ENCODE results near the gene CDAN1.

The CDAN1 gene

DNA sequence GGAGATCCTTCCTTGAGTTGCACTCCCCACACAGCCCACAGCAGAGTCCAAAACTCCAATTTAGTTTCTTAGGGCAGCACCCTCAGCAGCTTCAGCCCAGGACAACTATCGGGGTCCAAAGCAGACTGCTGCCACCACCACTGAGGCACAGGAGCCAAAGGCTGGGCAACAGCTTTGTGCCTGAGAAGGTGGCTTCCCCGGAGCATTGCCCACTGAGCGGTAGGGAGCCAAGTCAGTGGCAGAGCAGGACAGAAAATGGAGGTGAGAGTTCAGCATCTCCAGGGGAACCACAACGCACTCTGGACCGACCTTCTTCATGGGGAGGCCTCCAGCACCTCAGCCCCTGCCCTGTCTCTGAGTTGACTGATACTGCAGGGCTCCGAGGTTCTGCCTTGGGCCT is 43.4 kb downstream of the CDAN1 start:
- no peak overlapping the region for H3K4me3 ChIP-seq (ENCODE audit: low read depth, low read length)
- no peak for DNase-seq (ENCODE audit: low read depth)
- TF ChIP-seq, protein P1, sequence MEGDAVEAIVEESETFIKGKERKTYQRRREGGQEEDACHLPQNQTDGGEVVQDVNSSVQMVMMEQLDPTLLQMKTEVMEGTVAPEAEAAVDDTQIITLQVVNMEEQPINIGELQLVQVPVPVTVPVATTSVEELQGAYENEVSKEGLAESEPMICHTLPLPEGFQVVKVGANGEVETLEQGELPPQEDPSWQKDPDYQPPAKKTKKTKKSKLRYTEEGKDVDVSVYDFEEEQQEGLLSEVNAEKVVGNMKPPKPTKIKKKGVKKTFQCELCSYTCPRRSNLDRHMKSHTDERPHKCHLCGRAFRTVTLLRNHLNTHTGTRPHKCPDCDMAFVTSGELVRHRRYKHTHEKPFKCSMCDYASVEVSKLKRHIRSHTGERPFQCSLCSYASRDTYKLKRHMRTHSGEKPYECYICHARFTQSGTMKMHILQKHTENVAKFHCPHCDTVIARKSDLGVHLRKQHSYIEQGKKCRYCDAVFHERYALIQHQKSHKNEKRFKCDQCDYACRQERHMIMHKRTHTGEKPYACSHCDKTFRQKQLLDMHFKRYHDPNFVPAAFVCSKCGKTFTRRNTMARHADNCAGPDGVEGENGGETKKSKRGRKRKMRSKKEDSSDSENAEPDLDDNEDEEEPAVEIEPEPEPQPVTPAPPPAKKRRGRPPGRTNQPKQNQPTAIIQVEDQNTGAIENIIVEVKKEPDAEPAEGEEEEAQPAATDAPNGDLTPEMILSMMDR (IDR thresholded peaks at IDR 0.05; ENCODE audit: control insufficient read depth, extremely low read depth, insufficient read depth), result no peak

DNA sequence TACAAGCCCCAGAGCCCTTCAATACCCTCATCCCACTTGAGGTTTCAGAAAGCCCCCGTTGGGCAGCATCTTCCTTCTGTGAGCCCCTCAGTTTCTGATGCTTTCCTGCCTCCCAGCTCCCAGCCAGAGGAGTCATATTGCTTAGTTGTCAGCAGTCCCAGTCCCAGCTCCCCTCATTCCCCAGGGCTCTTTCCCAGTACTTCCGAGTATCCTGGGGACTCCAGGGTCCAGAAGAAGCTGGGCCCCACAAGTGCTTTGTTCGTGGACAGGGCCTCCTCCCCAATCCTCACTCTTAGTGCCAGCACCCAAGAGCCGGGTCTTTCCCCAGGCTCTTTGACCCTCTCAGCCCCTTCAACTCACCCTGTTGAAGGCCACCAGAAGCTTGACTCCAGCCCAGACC is 43.9 kb downstream of the CDAN1 start:
- DNase-seq (ENCODE audit: low read depth), result no peak
- no peak overlapping the region for H3K4me3 ChIP-seq (ENCODE audit: low read depth, low read length)
- TF ChIP-seq, protein P1 (IDR thresholded peaks at IDR 0.05; ENCODE audit: control insufficient read depth, extremely low read depth, insufficient read depth), result no peak

DNA sequence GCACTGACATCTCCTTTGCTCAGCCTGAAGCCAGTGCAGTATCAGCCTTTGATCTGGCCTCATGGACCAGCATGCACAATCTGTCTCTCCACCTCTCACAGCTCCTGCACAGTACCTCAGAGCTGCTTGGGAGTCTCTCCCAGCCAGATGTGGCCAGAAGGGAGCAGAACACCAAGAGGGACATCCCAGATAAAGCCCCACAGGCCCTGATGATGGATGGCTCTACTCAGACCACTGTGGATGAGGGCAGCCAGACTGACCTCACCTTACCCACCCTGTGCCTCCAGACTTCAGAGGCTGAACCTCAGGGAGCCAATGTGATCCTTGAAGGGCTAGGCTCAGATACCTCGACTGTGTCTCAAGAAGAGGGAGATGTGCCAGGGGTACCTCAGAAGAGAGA is 44.4 kb downstream of the CDAN1 start:
- TF ChIP-seq, protein P1 (IDR thresholded peaks at IDR 0.05; ENCODE audit: control insufficient read depth, extremely low read depth, insufficient read depth), result no peak
- DNase-seq (ENCODE audit: low read depth), result no peak
- no peak overlapping the region for H3K4me3 ChIP-seq (ENCODE audit: low read depth, low read length)

DNA sequence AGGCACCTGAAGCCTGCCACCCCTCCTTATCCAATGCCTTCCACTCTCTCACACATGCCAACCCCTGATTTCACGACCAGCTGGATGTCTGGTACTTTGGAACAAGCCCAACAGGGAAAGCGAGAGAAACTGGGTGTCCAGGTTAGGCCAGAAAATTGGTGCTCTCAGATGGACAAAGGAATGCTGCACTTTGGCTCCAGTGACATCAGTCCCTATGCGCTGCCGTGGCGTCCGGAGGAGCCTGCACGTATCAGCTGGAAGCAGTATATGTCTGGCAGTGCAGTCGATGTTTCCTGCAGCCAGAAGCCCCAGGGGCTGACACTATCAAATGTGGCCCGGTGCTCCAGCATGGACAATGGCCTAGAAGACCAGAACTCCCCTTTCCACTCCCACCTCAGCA is 45.2 kb downstream of the CDAN1 start:
- no peak overlapping the region for H3K4me3 ChIP-seq (ENCODE audit: low read depth, low read length)
- TF ChIP-seq, protein P1 (IDR thresholded peaks at IDR 0.05; ENCODE audit: control insufficient read depth, extremely low read depth, insufficient read depth), result no peak
- no peak for DNase-seq (ENCODE audit: low read depth)

DNA sequence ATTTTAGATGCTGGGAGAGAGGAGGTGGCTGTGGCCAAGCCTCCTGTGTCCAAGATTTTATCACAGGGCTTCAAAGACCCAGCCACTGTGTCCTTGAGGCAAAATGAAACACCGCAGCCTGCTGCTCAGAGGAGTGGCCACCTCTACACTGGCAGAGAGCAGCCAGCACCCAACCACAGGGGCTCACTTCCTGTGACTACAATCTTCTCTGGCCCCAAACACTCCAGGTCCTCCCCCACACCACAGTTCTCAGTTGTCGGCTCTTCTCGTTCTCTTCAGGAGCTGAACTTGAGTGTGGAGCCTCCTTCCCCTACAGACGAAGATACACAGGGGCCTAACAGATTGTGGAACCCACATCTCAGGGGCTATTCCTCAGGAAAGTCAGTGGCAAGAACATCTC is 45.6 kb downstream of the CDAN1 start:
- TF ChIP-seq, protein P1 (IDR thresholded peaks at IDR 0.05; ENCODE audit: control insufficient read depth, extremely low read depth, insufficient read depth), result no peak
- no peak overlapping the region for H3K4me3 ChIP-seq (ENCODE audit: low read depth, low read length)
- DNase-seq (ENCODE audit: low read depth), result no peak

DNA sequence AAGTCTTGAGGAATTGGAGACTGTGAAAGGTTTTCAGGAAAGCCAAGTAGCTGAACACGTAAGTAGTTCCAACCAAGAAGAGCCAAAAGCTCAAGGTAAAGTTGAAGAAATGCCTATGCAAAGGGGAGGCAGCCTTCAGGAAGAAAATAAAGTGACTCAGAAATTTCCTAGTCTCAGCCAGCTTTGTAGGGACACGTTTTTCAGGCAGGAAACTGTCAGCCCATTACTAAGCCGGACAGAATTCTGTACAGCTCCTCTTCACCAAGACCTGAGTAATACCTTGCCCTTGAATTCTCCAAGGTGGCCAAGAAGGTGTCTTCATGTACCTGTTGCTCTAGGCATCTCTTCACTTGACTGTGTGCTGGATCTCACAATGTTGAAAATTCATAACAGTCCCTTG is 48.6 kb downstream of the CDAN1 start:
- no peak for DNase-seq (ENCODE audit: low read depth)
- TF ChIP-seq, protein P1 (IDR thresholded peaks at IDR 0.05; ENCODE audit: control insufficient read depth, extremely low read depth, insufficient read depth), result no peak
- H3K4me3 ChIP-seq (ENCODE audit: low read depth, low read length), result no peak overlapping the region

DNA sequence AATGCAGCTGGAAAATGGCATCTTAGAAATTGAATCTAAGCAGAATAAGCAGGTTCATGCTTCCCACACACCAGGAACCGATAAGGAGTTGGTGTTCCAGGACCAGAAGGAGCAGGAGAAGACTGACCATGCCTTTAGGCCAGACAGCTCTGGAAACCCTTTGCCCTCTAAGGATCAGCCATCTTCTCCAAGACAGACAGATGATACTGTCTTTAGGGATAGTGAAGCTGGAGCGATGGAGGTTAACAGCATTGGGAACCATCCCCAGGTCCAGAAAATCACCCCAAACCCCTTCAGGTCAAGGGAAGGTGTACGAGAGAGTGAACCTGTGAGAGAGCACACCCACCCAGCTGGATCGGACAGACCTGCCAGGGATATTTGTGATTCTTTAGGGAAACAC is 49.2 kb downstream of the CDAN1 start:
- TF ChIP-seq, protein P1 (IDR thresholded peaks at IDR 0.05; ENCODE audit: control insufficient read depth, extremely low read depth, insufficient read depth), result no peak
- DNase-seq (ENCODE audit: low read depth), result no peak
- H3K4me3 ChIP-seq (ENCODE audit: low read depth, low read length), result no peak overlapping the region

All from LNCaP clone FGC (cell line).